ENCODE results near the gene RIC1.

DNA sequence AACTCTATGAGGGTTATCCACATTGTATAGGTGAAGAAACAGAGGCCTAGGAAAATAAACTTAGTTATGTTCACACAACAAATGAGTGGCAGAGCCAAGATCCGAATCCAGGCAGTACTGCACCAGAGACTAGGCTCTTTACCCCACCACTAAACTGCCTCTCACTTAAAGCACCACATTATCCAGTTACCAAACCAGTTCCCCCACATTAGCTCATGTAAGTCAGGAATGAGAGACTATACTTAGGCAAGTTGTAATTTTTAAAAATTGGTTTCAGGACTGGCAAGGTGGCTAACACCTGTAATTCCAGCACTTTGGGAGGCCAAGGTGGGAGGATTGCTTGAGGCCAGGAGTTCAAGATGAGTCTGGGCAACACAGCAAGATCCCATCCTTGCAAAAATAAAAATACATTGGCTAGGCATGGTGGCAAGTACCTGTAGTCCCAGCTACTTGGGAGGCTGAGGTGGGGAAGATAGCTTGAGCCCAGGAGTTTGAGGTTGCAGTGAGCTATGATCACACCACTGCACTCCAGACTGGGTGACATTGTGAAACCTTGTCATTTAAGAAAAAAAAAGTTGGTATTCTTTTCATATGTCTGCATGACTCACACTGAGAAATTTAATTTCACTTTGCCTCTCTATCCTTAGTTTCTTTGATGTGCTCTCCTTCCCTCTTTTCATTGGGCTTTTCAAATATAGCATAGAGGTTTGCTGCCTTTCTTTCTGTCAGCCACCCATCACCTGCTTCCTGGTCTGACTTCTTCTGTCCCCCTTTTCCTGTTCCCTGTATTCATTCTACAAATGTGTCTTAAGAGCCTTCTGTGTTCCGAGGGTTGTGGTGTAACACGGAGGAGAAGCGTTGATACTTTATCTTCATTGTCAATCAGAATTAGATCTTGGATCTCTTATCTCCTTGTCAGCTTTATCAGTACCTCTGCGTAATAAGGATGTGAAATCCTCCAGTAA is 139.3 kb downstream of the RIC1 start:
- TF ChIP-seq, protein P1, sequence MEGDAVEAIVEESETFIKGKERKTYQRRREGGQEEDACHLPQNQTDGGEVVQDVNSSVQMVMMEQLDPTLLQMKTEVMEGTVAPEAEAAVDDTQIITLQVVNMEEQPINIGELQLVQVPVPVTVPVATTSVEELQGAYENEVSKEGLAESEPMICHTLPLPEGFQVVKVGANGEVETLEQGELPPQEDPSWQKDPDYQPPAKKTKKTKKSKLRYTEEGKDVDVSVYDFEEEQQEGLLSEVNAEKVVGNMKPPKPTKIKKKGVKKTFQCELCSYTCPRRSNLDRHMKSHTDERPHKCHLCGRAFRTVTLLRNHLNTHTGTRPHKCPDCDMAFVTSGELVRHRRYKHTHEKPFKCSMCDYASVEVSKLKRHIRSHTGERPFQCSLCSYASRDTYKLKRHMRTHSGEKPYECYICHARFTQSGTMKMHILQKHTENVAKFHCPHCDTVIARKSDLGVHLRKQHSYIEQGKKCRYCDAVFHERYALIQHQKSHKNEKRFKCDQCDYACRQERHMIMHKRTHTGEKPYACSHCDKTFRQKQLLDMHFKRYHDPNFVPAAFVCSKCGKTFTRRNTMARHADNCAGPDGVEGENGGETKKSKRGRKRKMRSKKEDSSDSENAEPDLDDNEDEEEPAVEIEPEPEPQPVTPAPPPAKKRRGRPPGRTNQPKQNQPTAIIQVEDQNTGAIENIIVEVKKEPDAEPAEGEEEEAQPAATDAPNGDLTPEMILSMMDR (IDR thresholded peaks at IDR 0.05; ENCODE audit: low read length): no peak
- no peak for TF ChIP-seq EZH2 (IDR thresholded peaks at IDR 0.05; ENCODE audit: borderline replicate concordance, low read length)
